SJCRH30 (cell line): Measurements from ENCODE around the gene MCF2L2. TPM values are rescaled to one million over a fixed set of nuclear protein-coding genes. Genes with fewer than 3 reads are reported as not detected.
"Not testable (repeated sequence)": the region's sequence is repeated elsewhere in the genome, so short reads cannot be mapped to it uniquely, and the experiment has no call there.

ENCODE experiments used
- DNase-seq, 2 experiments: peaks; one replicate each; pipeline ENCODE4 v3.0.0-alpha.2; 2015 to 2020
- H3K27ac ChIP-seq: fragments of 250-450 bp; sonication (Bioruptor Pico); 2 replicates; pipeline ENCODE4 v1.5.1; 2020; ENCODE audit warnings: mild to moderate bottlenecking, moderate library complexity
- H3K27me3 ChIP-seq: fragments of 250-450 bp; sonication (Bioruptor Pico); 2 replicates; pipeline ENCODE4 v1.5.1; 2020; ENCODE audit warnings: mild to moderate bottlenecking, moderate library complexity
- H3K36me3 ChIP-seq: fragments of 250-450 bp; sonication (Bioruptor Pico); 2 replicates; pipeline ENCODE4 v1.5.1; 2020; ENCODE audit warnings: mild to moderate bottlenecking, moderate library complexity
- H3K4me1 ChIP-seq: fragments of 250-450 bp; sonication (Bioruptor Pico); 2 replicates; pipeline ENCODE4 v1.5.1; 2020; ENCODE audit warnings: mild to moderate bottlenecking, moderate library complexity
- H3K4me3 ChIP-seq: fragments of 250-450 bp; sonication (Bioruptor Pico); 2 replicates; pipeline ENCODE4 v1.5.1; 2020; ENCODE audit warnings: mild to moderate bottlenecking, moderate library complexity
- H3K9me3 ChIP-seq: fragments of 250-450 bp; sonication (Bioruptor Pico); replicated peaks from 2 replicates; pipeline ENCODE4 v1.5.1; 2020; ENCODE audit warnings: mild to moderate bottlenecking, moderate library complexity
- total RNA-seq: library from RNA; depleted of rRNA; stranded (reverse); fragments of >200 nt; shearing (Covaris generic); gene quantifications from 2 replicates; pipeline ENCODE4 v1.2.3, GENCODE V29; 2014

The MCF2L2 gene
- total RNA-seq, 1 experiment from 2014 or later: 0.12 TPM

GRCh38 chr3:183449791-183450190, 21.4 kb upstream of the MCF2L2 start:
- peaks cover 4% of the 10 kb centered on the region; the same call in 1 of the 2 replicates for H3K36me3 ChIP-seq
- no peak overlapping the region for H3K27ac ChIP-seq
- no peak overlapping the region for H3K4me3 ChIP-seq
- H3K9me3 ChIP-seq: no peaks in the 10 kb centered on the region
- DNase-seq: no peak
- H3K4me1 ChIP-seq: peaks cover 15% of the 10 kb centered on the region
- no peaks in the 10 kb centered on the region for H3K27me3 ChIP-seq

- no peaks in the 10 kb centered on the region for H3K9me3 ChIP-seq
- no peak overlapping the region for H3K4me3 ChIP-seq
- peaks cover 11% of the 10 kb centered on the region for H3K4me1 ChIP-seq
- H3K27ac ChIP-seq: no peak overlapping the region
- peak; percentile 35 to 58 for DNase-seq
- H3K36me3 ChIP-seq: peaks cover 4% of the 10 kb centered on the region; the same call in 1 of the 2 replicates
- no peaks in the 10 kb centered on the region for H3K27me3 ChIP-seq
These were observed 21.0 kb upstream of the MCF2L2 start for GRCh38 chr3:183449391-183449790.

GRCh38 chr3:183448369-183449128, 20.1 kb upstream of the MCF2L2 start:
- peaks cover 4% of the 10 kb centered on the region; the same call in 1 of the 2 replicates for H3K36me3 ChIP-seq

GRCh38 chr3:183447206-183448001, 19.0 kb upstream of the MCF2L2 start:
- H3K4me1 ChIP-seq: peaks cover 11% of the 10 kb centered on the region; the same call in 1 of the 2 replicates
- DNase-seq: peak; percentile 95 to 96

More at GRCh38 chr3:183448369-183449128, 20.1 kb upstream of the MCF2L2 start:
- H3K4me1 ChIP-seq: peaks cover 11% of the 10 kb centered on the region; the same call in 1 of the 2 replicates
- no peaks in the 10 kb centered on the region for H3K27me3 ChIP-seq
- no peak for DNase-seq
- peak overlapping the region; percentile 85 for H3K4me3 ChIP-seq
- no peak overlapping the region for H3K27ac ChIP-seq
- H3K9me3 ChIP-seq: 0 out of 2 replicates have a peak, but pooled peaks cover under 1% of the 10 kb centered on the region

GRCh38 chr3:183446838-183447205, 18.4 kb upstream of the MCF2L2 start:
- Histone ChIP-seq H3K27me3 (no peaks in the 10 kb centered on the region), H3K4me3 (peak overlapping the region; percentile 85), H3K4me1 (peaks cover 11% of the 10 kb centered on the region; the same call in 1 of the 2 replicates), H3K9me3 (peaks cover 8% of the 10 kb centered on the region; the same call in 1 of the 2 replicates), H3K27ac (peak overlapping the region; percentile 44; the same call in 1 of the 2 replicates), H3K36me3 (no peaks in the 10 kb centered on the region)
- no peak for DNase-seq

More at GRCh38 chr3:183447206-183448001, 19.0 kb upstream of the MCF2L2 start:
- Histone ChIP-seq H3K9me3 (peaks cover 8% of the 10 kb centered on the region; the same call in 1 of the 2 replicates), H3K36me3 (no peaks in the 10 kb centered on the region), H3K27me3 (no peaks in the 10 kb centered on the region), H3K27ac (peak overlapping the region; percentile 44), H3K4me3 (peak overlapping the region; percentile 85)

GRCh38 chr3:183444748-183445147, 16.3 kb upstream of the MCF2L2 start:
- Histone ChIP-seq H3K4me3 (no peak overlapping the region), H3K9me3 (peaks cover 8% of the 10 kb centered on the region; the same call in 1 of the 2 replicates), H3K36me3 (no peaks in the 10 kb centered on the region), H3K27me3 (no peaks in the 10 kb centered on the region), H3K4me1 (peaks cover 8% of the 10 kb centered on the region; the same call in 1 of the 2 replicates), H3K27ac (no peak overlapping the region)
- no peak for DNase-seq

- Histone ChIP-seq H3K4me1 (peaks cover 2% of the 10 kb centered on the region; the same call in 1 of the 2 replicates), H3K36me3 (no peaks in the 10 kb centered on the region), H3K9me3 (peaks cover 8% of the 10 kb centered on the region; the same call in 1 of the 2 replicates), H3K27me3 (no peaks in the 10 kb centered on the region), H3K4me3 (no peak overlapping the region), H3K27ac (no peak overlapping the region)
- no peak for DNase-seq
These were observed 15.3 kb upstream of the MCF2L2 start for GRCh38 chr3:183443395-183444385.

GRCh38 chr3:183442994-183443393, 14.6 kb upstream of the MCF2L2 start:
- Histone ChIP-seq H3K9me3 (peaks cover 8% of the 10 kb centered on the region; the same call in 1 of the 2 replicates), H3K27me3 (no peaks in the 10 kb centered on the region), H3K36me3 (no peaks in the 10 kb centered on the region), H3K4me3 (no peak overlapping the region), H3K27ac (no peak overlapping the region), H3K4me1 (no peaks in the 10 kb centered on the region)
- DNase-seq: no peak

GRCh38 chr3:183440521-183440920, 12.1 kb upstream of the MCF2L2 start:
- not testable (repeated sequence) for H3K9me3 ChIP-seq, H3K4me3 ChIP-seq, H3K27ac ChIP-seq, DNase-seq, H3K27me3 ChIP-seq, H3K36me3 ChIP-seq, H3K4me1 ChIP-seq

GRCh38 chr3:183439515-183439914, 11.1 kb upstream of the MCF2L2 start:
- Histone ChIP-seq H3K4me1 (peaks cover 6% of the 10 kb centered on the region; the same call in 1 of the 2 replicates), H3K27ac (no peak overlapping the region), H3K27me3 (no peaks in the 10 kb centered on the region), H3K36me3 (no peaks in the 10 kb centered on the region), H3K4me3 (no peak overlapping the region), H3K9me3 (peaks cover 8% of the 10 kb centered on the region; the same call in 1 of the 2 replicates)
- no peak for DNase-seq

GRCh38 chr3:183438735-183439134, 10.3 kb upstream of the MCF2L2 start:
- no peak for DNase-seq

GRCh38 chr3:183437666-183438564, 9.5 kb upstream of the MCF2L2 start:
- Histone ChIP-seq H3K4me1 (peaks cover 6% of the 10 kb centered on the region; the same call in 1 of the 2 replicates), H3K4me3 (no peak overlapping the region), H3K27ac (no peak overlapping the region), H3K27me3 (no peaks in the 10 kb centered on the region), H3K9me3 (0 out of 2 replicates have a peak, but pooled peaks cover 3% of the 10 kb centered on the region), H3K36me3 (no peaks in the 10 kb centered on the region)
- no peak for DNase-seq

More at GRCh38 chr3:183438735-183439134, 10.3 kb upstream of the MCF2L2 start:
- Histone ChIP-seq H3K4me1 (peaks cover 6% of the 10 kb centered on the region; the same call in 1 of the 2 replicates), H3K4me3 (no peak overlapping the region), H3K36me3 (no peaks in the 10 kb centered on the region), H3K9me3 (peaks cover 8% of the 10 kb centered on the region; the same call in 1 of the 2 replicates), H3K27me3 (no peaks in the 10 kb centered on the region), H3K27ac (no peak overlapping the region)

- DNase-seq: peak in 1 of 2 experiments; percentile 27
- H3K27ac ChIP-seq: no peak overlapping the region
- H3K4me1 ChIP-seq: peaks cover 6% of the 10 kb centered on the region; the same call in 1 of the 2 replicates
- H3K36me3 ChIP-seq: no peaks in the 10 kb centered on the region
- H3K4me3 ChIP-seq: no peak overlapping the region
- H3K9me3 ChIP-seq: no peaks in the 10 kb centered on the region
- no peaks in the 10 kb centered on the region for H3K27me3 ChIP-seq
These were observed 8.6 kb upstream of the MCF2L2 start for GRCh38 chr3:183437061-183437460.
